Measurements from ENCODE around the gene EPAS1.

- TF ChIP-seq CTCF (IDR thresholded peaks at IDR 0.05) (no peak), POLR2A (IDR thresholded peaks at IDR 0.05) (no peak), POLR2AphosphoS5 (IDR thresholded peaks at IDR 0.05) (no peak)
These were observed 59.8 kb downstream of the EPAS1 start for GRCh38 chr2:46356991-46357390.

Measured in stomach (tissue), 4 donors.